H1 (cell line): ENCODE measurements around the gene ACAP3. TPM values are rescaled to one million over a fixed set of nuclear protein-coding genes. Genes with fewer than 3 reads are reported as not detected.

ENCODE experiments used
- EGR1 ChIP-seq: IDR thresholded peaks from 2 replicates; pipeline ENCODE4 v1.6.1; 2011; ENCODE audit warnings: low read depth, low read length, borderline replicate concordance
- KDM1A ChIP-seq: fragments of 200-600, 300-600 bp; sonication (generic); IDR thresholded peaks from 2 replicates; pipeline ENCODE4 v1.7.1; 2016; ENCODE audit warnings: mild to moderate bottlenecking, low read length, borderline replicate concordance
- RNF2 ChIP-seq: fragments of 200-900, 300-1000 bp; sonication (generic); IDR thresholded peaks from 2 replicates; pipeline ENCODE4 v1.7.1; 2016; ENCODE audit warnings: borderline replicate concordance, low read depth, mild to moderate bottlenecking, antibody characterized with exemption, low read length; ENCODE audit not compliant: poor library complexity, severe bottlenecking; ENCODE audit errors: missing control alignments
- polyA plus RNA-seq, 7 experiments: library from polyadenylated mRNA; depleted of rRNA in 3 of 7; stranded (reverse) in 5 of 7; unstranded in 2 of 7; fragments of >200 nt in 5 of 7; fragments of 200-250 nt in 2 of 7; gene quantifications; 1 replicate in 5 of 7; 2 replicates in 1 of 7; 4 replicates in 1 of 7; pipeline versions ENCODE4 v1.2.1 to v1.2.3, GENCODE V29; 2011 to 2013; ENCODE audit warnings: missing spikeins in 2 of 7, mixed read lengths in 2 of 7
- total RNA-seq: library from RNA; stranded (reverse); fragmentation: NEBNext Ultra II Directional; extraction: Animal tissue kit (Norgen Biotek cat#: 25700); gene quantifications from 2 replicates; pipeline ENCODE4 v1.2.1, GENCODE V29; 2021
- TF ChIP-seq, protein P1 (sequence below): IDR thresholded peaks from 2 replicates; pipeline ENCODE4 v1.6.1; 2011; ENCODE audit warnings: low read length, improper control_type of control experiment

ACAP3 gene
- total and polyA plus RNA-seq, 2 of the 8 experiments (the other 6 are each of a cell fraction or from before 2014, with no cell fraction given) = 14.8 to 28.3 TPM

DNA sequence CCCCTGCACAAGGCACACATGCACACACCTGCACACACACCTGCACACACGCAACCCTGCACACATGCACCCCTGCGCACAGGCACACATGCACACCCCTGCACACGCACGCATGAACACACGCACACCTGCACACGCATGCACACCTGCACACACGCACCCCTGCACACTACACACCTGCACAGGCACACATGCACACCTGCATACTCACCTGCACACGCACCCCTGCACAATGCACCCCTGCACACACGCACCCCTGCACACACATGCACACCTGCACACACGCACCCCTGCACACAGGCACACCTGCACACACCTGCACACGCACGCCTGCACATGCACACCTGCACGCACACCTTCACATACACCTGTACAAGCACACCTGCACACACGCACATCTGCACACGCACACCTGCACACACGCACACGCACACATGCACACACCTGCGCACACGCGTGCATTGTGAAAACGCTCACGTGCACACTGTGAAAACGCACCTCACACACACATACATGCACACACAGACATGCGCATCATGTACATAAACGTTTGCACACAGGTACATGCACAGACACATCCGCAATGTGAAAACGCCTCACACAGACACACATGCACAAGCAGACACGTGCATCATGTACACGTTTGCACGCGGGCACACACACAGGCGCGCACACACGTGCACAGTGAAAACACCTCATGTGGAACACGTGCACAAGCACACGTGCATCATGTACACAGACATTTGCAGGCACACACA lies 33.2 kb upstream of the ACAP3 start (continued):
- TF ChIP-seq, protein P1, sequence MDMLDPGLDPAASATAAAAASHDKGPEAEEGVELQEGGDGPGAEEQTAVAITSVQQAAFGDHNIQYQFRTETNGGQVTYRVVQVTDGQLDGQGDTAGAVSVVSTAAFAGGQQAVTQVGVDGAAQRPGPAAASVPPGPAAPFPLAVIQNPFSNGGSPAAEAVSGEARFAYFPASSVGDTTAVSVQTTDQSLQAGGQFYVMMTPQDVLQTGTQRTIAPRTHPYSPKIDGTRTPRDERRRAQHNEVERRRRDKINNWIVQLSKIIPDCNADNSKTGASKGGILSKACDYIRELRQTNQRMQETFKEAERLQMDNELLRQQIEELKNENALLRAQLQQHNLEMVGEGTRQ = no peak
- no peak for TF ChIP-seq EGR1
- TF ChIP-seq RNF2 = no peak
- TF ChIP-seq KDM1A = no peak
